OCI-LY3 (cell line): Measurements from ENCODE around the gene APOD.

Source experiments
- CTCF ChIP-seq: fragments of 200-600, 300-600 bp; sonication (generic); IDR thresholded peaks from 2 replicates; pipeline ENCODE4 v1.5.1; 2014; ENCODE audit warnings: antibody characterized with exemption, low read length, low read depth
- EZH2phosphoT487 ChIP-seq: fragments of 200-600 bp; shearing (Covaris generic); IDR thresholded peaks from 2 replicates; pipeline ENCODE4 v1.6.1; 2018; ENCODE audit warnings: antibody characterized with exemption, mixed run types, low read depth

GRCh38 chr3:195557322-195557721, 26.4 kb downstream of the APOD start:
- TF ChIP-seq CTCF (0 out of 2 replicates have a peak, but pooled peaks have one; percentile 10), EZH2phosphoT487 (no peak)
